ENCODE data around the gene HSPA9. TPM values are rescaled to one million over a fixed set of nuclear protein-coding genes. Genes with fewer than 3 reads are reported as not detected.

Gene HSPA9
- total and polyA plus RNA-seq, 2 experiments from 2014 or later: 213 to 292 TPM

GRCh38 chr5:138557677-138558076 is 17.5 kb downstream of the HSPA9 start:
- peak overlapping the region; percentile 0 for H3K27ac ChIP-seq
- H3K27me3 ChIP-seq: no peaks in the 10 kb centered on the region
- H3K36me3 ChIP-seq: peaks cover 73% of the 10 kb centered on the region
- H3K4me3 ChIP-seq: no peak overlapping the region
- no peaks in the 10 kb centered on the region for H3K9me3 ChIP-seq (ENCODE audit: low read depth)
- no peaks in the 10 kb centered on the region for H3K4me1 ChIP-seq (ENCODE audit: low read depth)
- DNase-seq (ENCODE audit: low read depth in 1 of 2, low spot score in 1 of 2): no peak
- no peak for TF ChIP-seq CTCF (IDR thresholded peaks at IDR 0.05; ENCODE audit: low read depth, low read length)

GRCh38 chr5:138554143-138554542 is 21.1 kb downstream of the HSPA9 start:
- Histone ChIP-seq H3K4me1 (ENCODE audit: low read depth) (no peaks in the 10 kb centered on the region), H3K27me3 (no peaks in the 10 kb centered on the region), H3K4me3 (no peak overlapping the region), H3K36me3 (peaks cover 46% of the 10 kb centered on the region), H3K27ac (peak overlapping the region; percentile 44), H3K9me3 (ENCODE audit: low read depth) (no peaks in the 10 kb centered on the region)
- no peak for DNase-seq (ENCODE audit: low read depth in 1 of 2, low spot score in 1 of 2)
- no peak for TF ChIP-seq CTCF (IDR thresholded peaks at IDR 0.05; ENCODE audit: low read depth, low read length)

- Histone ChIP-seq H3K27me3 (no peaks in the 10 kb centered on the region), H3K27ac (peak overlapping the region; percentile 44), H3K4me3 (no peak overlapping the region), H3K9me3 (ENCODE audit: low read depth) (no peaks in the 10 kb centered on the region), H3K36me3 (peaks cover 42% of the 10 kb centered on the region), H3K4me1 (ENCODE audit: low read depth) (peaks cover under 1% of the 10 kb centered on the region)
- DNase-seq (ENCODE audit: low read depth in 1 of 2, low spot score in 1 of 2): no peak
- no peak for TF ChIP-seq CTCF (IDR thresholded peaks at IDR 0.05; ENCODE audit: low read depth, low read length)
Observed at GRCh38 chr5:138553437-138554095, 21.6 kb downstream of the HSPA9 start.

- Histone ChIP-seq H3K4me3 (no peak overlapping the region), H3K27ac (no peak overlapping the region), H3K27me3 (no peaks in the 10 kb centered on the region), H3K36me3 (peaks cover 33% of the 10 kb centered on the region), H3K9me3 (ENCODE audit: low read depth) (no peaks in the 10 kb centered on the region), H3K4me1 (ENCODE audit: low read depth) (peaks cover 6% of the 10 kb centered on the region)
- no peak for TF ChIP-seq CTCF (IDR thresholded peaks at IDR 0.05; ENCODE audit: low read depth, low read length)
- DNase-seq (ENCODE audit: low read depth in 1 of 2, low spot score in 1 of 2): no peak
Observed at GRCh38 chr5:138552657-138553056, 22.5 kb downstream of the HSPA9 start.

GRCh38 chr5:138549414-138549813 is 25.8 kb downstream of the HSPA9 start:
- Histone ChIP-seq H3K4me1 (ENCODE audit: low read depth) (peaks cover 15% of the 10 kb centered on the region), H3K9me3 (ENCODE audit: low read depth) (no peaks in the 10 kb centered on the region), H3K27me3 (no peaks in the 10 kb centered on the region), H3K4me3 (no peak overlapping the region), H3K36me3 (peaks cover under 1% of the 10 kb centered on the region), H3K27ac (no peak overlapping the region)
- DNase-seq (ENCODE audit: low read depth in 1 of 2, low spot score in 1 of 2): no peak
- no peak for TF ChIP-seq CTCF (IDR thresholded peaks at IDR 0.05; ENCODE audit: low read depth, low read length)

Data from cardiac muscle cell (in vitro differentiated cells and primary cell).